Measurements from ENCODE around the gene GLI1. TPM values are rescaled to one million over a fixed set of nuclear protein-coding genes. Genes with fewer than 3 reads are reported as not detected.
"Not testable (repeated sequence)": the region's sequence is repeated elsewhere in the genome, so short reads cannot be mapped to it uniquely, and the experiment has no call there.

GLI1 gene
- total RNA-seq, 1 donor from 2014 or later, result 0.17 TPM

DNA sequence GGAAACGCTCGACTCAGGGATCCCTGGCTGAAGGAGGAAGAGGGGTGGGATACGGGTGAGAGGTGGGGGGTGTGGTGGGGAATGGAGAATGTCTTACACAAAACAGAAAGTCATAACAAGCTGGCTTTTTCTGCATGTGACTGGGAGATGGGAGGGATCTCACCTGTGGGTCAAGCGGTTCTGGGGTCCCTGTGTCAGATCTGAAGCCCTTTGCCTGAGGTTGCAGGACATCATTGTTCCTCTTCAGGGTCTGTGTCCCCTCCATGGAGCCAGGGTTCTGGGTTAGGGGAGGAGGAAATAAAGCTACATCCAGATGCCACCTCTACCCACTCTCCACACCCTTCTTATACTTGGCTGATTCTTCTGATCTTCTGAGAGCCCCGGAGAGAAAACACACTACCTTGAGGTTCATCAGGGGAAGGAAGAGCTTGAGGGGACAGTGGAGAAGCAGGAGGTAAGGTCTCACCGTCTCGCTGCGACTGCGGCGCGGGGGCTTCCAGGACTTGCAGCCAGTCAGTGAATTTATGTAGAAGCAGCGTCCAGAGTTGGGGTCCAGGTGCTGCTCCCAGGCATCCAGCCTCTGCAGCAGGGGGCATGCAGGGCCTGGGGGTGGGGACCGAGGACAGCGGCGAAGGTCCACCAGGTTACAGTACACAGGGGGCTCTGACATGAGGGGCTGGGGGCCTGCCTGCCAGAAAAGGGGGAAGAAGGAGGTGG is 17.6 kb downstream of the GLI1 start:
- DNase-seq, result no peak

DNA sequence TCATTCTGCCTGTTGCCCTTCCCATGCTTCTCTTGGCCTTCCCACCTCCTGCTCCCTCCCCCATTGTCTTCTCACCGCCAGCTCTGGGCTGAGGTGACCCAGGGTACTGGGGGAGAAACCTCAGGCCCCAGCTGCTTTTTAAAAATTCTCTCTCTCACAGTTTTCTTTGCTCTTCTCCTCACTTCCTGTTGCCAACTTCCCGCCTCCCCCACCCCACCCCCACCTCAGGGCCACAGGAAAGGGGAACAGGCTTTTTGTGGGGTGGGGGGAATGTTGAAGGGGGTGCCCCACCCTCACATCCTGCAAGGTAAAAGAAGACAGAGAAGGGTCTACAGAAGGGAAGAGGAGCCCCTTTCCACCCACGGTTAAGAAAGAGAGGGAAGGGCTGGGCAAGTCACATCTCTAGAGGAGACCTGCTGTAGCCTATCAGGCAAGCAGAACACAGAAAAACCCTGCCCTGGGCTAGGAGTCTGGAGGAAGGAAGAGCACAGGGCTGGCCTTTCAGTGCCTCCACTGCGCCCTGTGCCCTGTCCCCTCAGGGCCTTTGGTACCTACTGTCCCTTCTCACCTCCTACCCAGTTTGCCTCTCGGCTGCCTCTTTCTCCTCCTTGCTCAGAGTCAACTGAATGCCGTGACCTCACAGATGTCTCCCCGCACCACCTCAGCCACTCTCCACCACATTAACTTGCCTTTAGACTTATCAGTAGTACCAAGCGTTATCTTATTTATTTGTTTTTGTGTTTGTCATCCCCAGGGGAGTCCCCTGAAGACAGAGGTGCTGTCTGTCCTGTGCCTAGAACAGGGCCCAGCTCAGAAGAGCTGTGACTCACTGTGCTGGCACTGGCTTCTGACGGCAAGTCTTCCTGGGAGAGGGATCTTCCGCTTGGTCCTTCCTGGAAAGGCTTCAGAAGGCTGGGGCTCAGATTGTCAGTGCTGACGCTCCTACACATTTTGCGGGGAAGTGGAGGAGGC is 18.4 kb downstream of the GLI1 start:
- DNase-seq, result no peak

DNA sequence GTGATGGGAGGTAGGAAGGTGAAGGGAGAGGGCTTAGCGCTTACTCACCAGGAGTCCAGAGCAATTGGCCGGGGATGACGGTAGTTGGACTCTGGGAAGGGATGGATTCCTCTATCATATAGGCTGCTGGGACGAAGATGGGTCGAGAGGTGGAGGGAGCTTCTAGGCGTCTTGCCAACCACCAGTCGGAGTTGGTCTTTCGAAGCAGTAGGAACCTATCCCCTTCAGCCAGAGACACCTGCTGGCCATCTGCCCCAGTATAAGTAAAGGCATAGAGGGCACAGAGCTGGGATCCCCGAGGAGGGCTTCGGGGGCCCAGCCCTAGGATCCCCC is 19.4 kb downstream of the GLI1 start:
- no peak for DNase-seq

GRCh38 chr12:57479376-57480115 is 20.0 kb downstream of the GLI1 start, which contains the start of gene ARHGAP9:
Gene ARHGAP9, minus strand, starts transcription at chr12:57479866. Its CDS starts 460 bp downstream, at chr12:57479406.
- DNase-seq, result peak; percentile 34

DNA sequence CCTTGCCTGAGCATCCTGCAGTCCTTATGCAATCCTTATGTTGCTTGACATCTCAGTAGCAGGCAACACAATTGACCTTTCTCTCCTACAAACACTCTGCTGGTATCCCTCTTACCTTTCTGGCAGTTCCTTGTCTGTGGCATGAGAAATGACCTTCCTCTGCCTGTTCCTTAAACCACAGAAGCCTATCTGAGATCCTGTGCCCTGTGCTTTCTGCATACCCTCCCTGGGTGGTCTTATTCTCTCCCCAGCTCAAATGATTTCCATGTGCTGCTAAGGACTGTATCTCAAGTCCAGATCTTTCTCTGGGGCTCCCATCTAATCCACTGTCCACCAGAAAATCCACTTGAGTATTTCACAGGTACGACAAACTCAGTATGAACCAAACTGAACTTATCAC is 22.1 kb downstream of the GLI1 start:
- DNase-seq, result no peak

DNA sequence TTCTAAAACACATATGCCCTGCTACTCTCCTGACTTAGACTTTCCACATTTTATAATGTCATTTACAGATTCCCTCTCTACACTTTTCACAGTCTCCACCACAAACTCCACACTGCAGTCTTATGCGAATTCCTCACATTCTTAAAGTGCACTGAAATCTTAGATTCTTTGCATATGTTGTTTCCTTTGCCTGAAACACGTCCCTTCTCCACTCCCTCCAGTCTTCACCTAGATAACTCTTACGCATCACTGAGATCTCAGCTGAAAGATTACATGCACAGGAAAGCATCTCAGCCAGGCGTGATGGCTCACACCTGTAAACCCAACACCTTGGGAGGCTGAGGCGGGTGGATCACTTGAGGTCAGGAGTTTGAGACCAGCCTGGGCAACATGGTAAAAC is 23.9 kb downstream of the GLI1 start:
- DNase-seq, result no peak

DNA sequence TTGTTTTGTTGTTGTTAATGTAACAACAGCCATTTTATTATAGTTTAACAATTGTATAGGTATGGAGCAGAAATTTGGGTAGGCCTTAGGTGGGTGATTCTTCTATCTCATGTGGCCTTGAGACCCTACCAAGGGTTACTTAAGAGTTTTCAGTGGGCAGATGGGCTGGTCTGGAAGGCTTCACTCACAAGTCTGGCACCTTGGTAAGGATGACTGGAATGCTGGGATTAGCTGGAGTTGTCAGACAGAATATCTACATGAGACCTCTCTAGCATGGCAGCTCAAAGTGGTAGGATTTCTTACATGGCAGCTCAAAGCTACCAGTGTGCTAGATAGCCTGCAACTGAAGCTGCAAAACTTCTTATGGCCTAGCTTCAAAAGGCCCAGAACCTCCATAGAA is 26.1 kb downstream of the GLI1 start:
- DNase-seq, result no peak

DNA sequence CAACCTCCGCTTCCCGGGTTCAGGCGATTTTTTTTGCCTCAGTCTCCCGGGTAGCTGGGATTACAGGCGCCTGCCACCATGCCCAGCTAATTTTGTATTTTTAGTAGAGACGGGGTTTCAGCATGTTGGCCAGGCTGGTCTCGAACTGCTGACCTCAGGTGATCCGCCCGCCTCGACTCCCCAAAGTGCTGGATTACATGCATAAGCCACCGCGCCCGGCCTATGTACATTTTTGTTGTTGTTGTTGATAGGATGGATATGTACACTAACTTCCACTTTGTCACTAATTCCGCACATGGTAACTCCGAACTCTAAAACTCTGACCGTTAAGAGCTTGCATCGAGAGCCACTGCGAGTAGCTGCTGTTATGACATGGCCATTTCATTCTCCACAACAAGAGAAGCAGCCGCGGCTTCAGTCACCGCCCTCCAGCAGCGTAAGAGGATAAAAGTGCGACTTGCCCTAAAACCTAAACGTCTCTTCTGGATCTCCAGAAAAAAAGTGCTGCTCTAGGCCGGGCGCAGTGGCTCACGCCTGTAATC is 27.5 kb downstream of the GLI1 start:
- no peak for DNase-seq

DNA sequence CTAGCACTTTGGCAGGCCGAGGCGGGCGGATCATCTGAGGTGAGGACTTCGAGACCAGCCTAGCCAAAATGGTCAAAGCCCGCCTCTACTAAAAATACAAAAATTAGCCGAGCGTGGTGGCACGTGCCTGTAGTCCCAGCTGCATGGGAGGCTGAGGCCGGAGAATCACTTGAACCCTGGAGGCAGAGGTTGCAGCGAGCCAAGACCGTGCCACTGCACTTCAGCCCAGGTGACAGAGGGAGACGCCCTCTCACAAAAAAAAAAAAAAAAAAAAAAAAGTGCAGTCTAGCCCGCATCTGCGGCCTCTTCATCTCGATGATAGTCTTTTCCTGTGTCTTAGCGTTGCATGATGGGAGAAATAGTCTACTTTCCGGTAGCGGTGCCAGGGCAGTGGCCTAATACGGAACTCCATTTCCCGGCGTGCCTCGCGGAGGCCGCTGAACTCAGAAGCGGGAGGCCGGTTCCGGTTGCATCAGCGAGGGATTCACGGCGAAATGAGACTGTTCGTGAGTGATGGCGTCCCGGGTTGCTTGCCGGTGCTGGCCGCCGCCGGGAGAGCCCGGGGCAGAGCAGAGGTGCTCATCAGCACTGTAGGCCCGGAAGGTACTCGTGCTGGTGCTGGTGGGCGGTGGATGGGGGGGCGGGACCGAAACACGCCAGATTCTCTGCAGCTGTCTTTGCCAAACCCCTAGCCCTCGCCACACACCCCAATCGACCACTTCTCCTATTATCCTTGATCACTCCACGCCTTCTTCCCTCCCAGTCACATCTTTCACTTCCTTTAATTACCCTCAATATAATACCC is 28.2 kb downstream of the GLI1 start, which contains the start of gene MARS1:
Gene MARS1, plus strand, starts transcription at position 472 of the 805 bp plus-strand sequence. Its CDS starts 23 bp downstream, at position 495.
- DNase-seq, result peak; percentile 96

- DNase-seq, result peak; percentile 23
These were observed 29.0 kb downstream of the GLI1 start for GRCh38 chr12:57488402-57489156.

DNA sequence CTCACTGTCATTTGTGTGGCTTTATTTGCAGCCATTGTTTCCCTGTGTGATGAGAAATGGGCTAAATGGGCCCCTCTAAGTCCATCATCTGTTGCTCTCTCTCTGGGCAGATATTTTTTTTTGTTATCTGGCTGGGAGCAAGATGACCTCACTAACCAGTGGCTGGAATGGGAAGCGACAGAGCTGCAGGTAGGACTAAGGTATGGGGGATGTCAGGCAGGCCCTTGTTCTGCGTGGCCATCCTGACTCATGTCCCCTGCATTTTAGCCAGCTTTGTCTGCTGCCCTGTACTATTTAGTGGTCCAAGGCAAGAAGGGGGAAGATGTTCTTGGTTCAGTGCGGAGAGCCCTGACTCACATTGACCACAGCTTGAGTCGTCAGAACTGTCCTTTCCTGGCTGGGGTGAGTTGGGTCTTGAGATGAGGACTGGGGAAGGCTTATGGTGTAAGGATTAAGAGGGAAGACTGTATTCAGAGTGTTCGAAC is 29.6 kb downstream of the GLI1 start:
- DNase-seq, result no peak

DNA sequence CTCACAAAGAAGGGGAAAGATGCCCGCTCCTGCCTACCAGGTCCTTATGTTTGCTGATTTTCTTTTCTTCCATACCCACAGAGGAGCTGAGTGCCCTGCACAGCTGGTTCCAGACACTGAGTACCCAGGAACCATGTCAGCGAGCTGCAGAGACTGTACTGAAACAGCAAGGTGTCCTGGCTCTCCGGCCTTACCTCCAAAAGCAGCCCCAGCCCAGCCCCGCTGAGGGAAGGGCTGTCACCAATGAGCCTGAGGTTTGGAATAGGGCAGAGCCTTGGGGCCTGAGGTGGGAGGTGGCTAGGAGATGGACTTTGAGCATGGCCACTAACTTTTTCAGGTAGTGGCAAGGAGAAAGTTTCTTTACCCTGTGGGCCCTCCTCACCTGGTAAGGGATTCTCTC is 30.5 kb downstream of the GLI1 start:
- no peak for DNase-seq

- no peak for DNase-seq
These were observed 32.1 kb downstream of the GLI1 start for GRCh38 chr12:57491393-57492280.

DNA sequence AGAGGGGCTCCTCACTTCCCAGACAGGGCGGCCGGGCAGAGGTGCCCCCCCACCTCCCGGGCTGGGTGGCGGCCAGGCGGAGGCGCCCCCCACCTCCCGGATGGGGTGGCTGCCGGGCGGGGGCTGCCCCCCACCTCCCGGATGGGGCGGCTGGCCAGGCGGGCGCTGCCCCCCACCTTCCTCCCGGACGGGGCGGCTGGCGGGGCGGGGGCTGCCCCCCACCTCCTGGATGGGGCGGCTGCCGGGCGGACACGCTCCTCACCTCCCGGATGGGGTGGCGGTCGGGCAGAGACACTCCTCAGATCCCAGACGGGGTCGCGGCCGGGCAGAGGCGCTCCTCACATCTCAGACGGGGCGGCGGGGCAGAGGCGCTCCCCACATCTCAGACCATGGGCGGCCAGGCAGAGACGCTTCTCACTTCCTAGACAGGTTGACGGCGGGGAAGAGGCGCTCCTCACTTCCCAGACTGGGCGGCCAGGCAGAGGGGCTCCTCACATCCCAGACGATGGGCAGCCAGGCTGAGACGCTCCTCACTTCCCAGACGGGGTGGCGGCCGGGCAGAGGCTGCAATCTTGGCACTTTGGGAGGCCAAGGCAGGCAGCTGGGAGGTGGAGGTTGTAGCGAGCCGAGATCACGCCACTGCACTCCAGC is 35.6 kb downstream of the GLI1 start:
- not testable (repeated sequence) for DNase-seq

- no peak for DNase-seq
These were observed 37.2 kb downstream of the GLI1 start for GRCh38 chr12:57496822-57497221.

DNA sequence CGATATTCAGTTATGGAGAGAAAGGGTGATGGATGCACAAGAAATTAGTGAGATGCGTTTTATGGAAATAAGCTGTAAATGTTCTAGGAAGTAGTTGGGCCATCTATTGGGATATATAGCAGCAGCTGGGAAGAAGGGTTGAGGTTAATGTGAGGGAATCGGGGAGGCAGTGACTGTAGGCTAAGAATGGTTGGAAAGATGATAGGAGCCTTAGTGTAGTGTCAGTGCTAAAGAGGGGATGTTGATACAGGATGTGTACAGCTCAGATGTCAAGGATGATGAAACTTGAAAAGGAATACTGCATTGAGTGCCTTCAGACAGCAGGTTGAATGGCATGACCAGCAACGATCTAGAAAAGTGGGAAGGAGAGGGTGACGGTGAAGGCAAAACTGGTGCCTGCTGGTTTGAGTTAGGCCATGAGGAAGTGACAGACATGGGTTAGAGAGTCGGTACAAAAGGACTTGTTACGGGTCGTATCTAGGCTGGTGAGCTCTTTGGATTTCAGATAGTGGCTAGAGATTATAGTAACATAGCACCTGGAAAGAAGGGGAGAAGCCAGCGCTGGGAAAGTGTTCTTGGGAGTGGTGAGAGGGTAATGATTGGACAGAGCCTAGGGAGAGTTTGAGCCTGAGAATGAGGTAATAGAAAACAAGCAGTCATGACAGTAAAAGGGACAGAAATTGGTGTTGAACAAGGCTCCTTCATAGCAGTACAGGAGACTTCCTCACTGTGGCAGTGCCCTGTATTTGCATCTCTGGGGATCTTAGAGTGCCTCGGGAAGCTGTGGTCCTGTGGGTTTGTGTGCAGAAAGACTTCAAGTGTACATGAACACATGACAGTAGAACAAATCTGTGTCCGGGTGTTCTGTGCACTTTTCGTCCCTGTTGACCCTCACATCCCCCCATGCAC is 37.9 kb downstream of the GLI1 start:
- no peak for DNase-seq

DNA sequence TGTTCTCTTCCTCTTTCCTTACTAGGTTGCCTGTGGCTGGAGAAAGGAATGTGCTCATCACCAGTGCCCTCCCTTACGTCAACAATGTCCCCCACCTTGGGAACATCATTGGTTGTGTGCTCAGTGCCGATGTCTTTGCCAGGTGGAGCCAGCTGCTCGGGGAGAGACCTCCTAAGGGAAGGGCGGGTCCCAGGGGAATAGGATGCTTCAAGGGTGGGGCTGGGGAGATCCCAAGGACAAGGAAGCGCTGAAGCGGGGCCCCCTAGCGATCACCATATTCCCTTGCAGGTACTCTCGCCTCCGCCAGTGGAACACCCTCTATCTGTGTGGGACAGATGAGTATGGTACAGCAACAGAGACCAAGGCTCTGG is 38.5 kb downstream of the GLI1 start:
- no peak for DNase-seq

DNA sequence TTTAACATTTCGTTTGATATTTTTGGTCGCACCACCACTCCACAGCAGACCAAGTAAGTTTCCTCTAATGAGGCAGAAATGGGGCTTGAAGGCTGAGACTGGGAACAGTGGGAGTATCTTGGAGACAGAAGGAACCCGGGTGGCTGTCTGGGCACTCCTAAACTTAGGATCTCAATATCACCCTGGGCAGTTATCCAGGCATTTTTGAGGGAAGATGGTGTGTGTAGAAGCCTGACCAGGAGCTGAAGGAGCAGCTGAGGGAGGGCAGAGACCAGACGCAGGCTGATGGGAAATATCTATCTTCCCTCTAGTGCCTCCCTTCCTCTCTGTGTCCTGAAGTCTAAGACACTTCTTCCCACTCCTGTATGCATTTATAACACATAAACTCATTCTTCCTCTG is 39.0 kb downstream of the GLI1 start:
- DNase-seq, result no peak

All from dermis blood vessel endothelial cell (primary cell).